Ascending aorta (tissue), 2 donors: ENCODE results near the gene CFAP47. TPM values are rescaled to one million over a fixed set of nuclear protein-coding genes. Genes with fewer than 3 reads are reported as not detected.
"Not testable (repeated sequence)": the region's sequence is repeated elsewhere in the genome, so short reads cannot be mapped to it uniquely, and the experiment has no call there.

Experiments
- DNase-seq, 2 donors: peaks; one replicate each; pipeline ENCODE4 v3.0.0-alpha.2; 2019; ENCODE audit warnings: low spot score in 2 of 2
- H3K27ac ChIP-seq, 2 donors: fragments of 200-600 bp; sonication (generic); one replicate each; pipeline ENCODE4 v1.5.1; 2016 to 2017; ENCODE audit warnings: mild to moderate bottlenecking in 1 of 2
- H3K27me3 ChIP-seq: fragments of 200-600 bp; sonication (generic); one replicate; pipeline ENCODE4 v1.5.1; 2017
- H3K36me3 ChIP-seq, 2 donors: fragments of 200-600 bp; sonication (generic); one replicate each; pipeline ENCODE4 v1.5.1; 2016
- H3K4me1 ChIP-seq, 2 donors: fragments of 200-600 bp; sonication (generic); one replicate each; pipeline ENCODE4 v1.5.1; 2016 to 2017; ENCODE audit warnings: mild to moderate bottlenecking in 1 of 2
- H3K4me3 ChIP-seq, 2 donors: fragments of 200-600 bp; sonication (generic); one replicate each; pipeline ENCODE4 v1.5.1; 2016 to 2017; ENCODE audit warnings: mild to moderate bottlenecking in 1 of 2
- H3K9me3 ChIP-seq, 2 donors: fragments of 200-600 bp; sonication (generic); one replicate each; pipeline ENCODE4 v1.5.1; 2016
- intact Hi-C: fragments of 100-400 bp; cut with DNase I; formaldehyde crosslinking; loops from one replicate; pipeline ENCODE4 v1.15.1; 2023
- total RNA-seq: library from RNA; depleted of rRNA; stranded (reverse); fragments of >200 nt; gene quantifications from one replicate; pipeline ENCODE4 v1.1.0, GENCODE V29; 2016
- TF ChIP-seq, protein P1 (sequence below), 3 experiments: fragments of 200-600 bp in 2 of 3; fragments of 450-650 bp in 1 of 3; sonication (generic) in 2 of 3; IDR thresholded peaks; one replicate each; pipeline ENCODE4 v1.5.1; 2016 to 2019; ENCODE audit warnings: antibody characterized with exemption in 3 of 3, mild to moderate bottlenecking in 1 of 3, moderate library complexity in 1 of 3

The CFAP47 gene, protein sequence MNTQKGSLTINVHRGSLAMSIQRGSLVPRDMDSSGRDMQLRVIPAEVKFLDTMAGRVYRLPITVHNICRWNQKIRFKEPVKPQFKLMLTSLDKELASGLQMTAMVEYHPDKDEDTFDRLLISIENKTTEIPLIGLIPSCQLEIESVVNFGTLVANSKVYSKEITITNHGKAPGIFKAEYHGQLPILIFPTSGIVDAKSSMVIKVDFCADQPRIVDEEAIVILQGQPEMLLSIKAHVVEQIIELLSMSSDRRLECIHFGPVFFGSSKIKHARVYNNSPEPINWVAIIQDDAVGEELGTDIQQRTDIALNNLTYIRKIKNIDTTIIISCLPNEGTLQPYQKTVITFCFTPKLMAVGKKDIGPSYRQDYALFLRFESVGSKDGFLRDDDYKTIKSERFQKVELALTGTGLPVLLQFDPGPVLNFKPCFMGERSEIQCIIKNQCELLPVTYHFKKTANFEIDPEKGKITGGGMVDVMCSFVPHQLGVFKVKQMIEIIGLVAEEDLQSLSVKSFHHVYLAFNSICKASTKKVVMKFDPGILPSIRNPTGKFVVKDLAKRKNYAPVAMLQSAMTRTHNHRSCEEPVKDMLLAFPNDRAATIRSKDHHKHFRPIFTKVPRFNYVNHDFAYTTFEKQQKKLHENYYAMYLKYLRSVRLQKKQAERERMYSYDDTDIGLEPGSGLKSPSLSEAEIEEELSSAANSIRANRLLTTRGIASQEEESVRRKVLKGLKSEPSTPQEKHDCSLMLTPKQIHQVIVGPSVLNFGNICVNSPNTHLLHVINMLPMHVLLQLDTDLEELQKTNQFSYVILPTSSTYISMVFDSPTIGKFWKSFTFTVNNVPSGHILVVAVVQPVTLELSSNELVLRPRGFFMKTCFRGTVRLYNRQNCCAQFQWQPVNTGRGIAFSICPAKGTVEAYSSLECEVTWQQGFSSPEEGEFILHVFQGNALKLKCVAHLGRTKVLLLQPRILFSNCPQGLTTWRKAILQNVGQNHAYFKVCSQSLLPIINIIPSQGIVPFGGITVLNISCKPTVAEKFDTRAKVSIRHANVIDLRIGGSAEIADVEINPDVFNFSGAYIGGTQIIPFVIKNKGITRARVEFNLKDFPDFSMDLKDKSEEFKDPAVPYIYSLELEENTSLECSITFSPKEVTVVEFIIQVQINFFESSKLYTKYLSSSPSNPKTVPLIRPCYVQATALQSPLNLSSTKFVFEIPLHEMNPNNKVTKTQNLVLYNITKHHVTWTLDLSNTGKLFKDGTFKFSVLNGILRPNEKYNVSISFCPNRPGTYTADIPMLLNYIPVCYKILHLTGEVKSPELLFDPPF (N-terminal part only)
- total RNA-seq, result not detected

DNA sequence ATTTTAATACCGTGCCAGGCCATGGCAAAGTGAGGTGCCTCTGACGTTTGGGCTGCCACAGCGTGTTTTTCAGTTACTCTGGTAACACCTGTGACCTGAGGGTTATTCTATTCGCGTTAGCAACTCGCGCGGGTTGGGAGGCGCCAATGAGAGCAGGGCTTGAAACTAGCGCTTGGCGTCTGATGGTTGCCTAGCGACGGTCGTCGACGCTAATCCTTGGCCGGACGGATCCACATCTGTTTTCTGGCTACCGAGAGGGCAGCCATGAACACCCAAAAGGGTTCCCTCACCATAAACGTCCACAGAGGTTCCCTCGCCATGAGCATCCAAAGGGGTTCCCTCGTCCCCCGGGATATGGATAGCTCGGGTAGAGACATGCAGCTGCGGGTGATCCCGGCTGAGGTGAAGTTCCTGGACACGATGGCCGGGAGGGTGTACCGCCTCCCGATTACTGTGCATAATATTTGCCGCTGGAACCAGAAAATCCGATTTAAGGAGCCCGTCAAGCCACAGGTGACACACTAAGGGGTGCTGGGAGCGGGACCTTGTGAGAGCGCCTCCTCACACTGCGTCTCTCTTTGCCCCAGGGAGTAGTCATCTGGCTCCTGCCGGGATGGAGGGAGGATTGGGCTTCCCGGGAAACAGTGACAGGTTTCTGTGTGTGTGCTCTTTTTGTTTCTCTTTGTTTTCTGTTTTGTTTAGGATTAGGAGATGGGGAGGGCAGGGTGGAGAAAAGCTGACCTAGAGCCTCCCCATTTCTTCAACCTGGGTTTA, at the start of gene CFAP47:
TSS of gene CFAP47 (plus strand) at position 199 of the 774 bp plus-strand sequence. CDS start at position 265, 66 bp downstream.
- no peak within 1 kb of the TSS for H3K27ac ChIP-seq
- no peaks in the 10 kb centered on the region for H3K27me3 ChIP-seq
- H3K9me3 ChIP-seq, result no peaks in the 10 kb centered on the region
- H3K36me3 ChIP-seq, result no peaks in the 10 kb centered on the region
- DNase-seq, result no peak
- TF ChIP-seq, protein P1, sequence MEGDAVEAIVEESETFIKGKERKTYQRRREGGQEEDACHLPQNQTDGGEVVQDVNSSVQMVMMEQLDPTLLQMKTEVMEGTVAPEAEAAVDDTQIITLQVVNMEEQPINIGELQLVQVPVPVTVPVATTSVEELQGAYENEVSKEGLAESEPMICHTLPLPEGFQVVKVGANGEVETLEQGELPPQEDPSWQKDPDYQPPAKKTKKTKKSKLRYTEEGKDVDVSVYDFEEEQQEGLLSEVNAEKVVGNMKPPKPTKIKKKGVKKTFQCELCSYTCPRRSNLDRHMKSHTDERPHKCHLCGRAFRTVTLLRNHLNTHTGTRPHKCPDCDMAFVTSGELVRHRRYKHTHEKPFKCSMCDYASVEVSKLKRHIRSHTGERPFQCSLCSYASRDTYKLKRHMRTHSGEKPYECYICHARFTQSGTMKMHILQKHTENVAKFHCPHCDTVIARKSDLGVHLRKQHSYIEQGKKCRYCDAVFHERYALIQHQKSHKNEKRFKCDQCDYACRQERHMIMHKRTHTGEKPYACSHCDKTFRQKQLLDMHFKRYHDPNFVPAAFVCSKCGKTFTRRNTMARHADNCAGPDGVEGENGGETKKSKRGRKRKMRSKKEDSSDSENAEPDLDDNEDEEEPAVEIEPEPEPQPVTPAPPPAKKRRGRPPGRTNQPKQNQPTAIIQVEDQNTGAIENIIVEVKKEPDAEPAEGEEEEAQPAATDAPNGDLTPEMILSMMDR (IDR thresholded peaks at IDR 0.05), result no peak
- intact Hi-C loops, result no loop called here
- no peaks in the 10 kb centered on the region for H3K4me1 ChIP-seq
- H3K4me3 ChIP-seq, result peak within 1 kb of the TSS; percentile 36 to 58

DNA sequence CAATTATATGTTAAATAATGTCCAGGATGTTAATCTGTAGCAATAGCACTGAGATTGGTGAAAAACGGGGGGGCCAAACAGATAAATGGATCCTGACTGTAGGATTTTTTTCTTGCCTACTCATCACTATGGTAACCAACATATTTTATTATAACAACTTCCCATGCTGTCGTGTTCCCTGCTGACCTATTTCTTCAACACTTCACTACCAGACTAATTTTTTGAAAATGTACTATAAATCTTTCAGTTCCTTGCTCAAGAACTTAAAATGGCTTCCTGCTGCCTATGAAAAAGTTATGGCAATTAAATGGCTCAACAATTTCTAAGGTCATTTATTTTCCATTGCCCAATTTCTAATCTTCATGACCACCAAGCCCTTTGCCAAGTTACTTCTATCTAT, 38.9 kb upstream of the CFAP47 start:
- TF ChIP-seq, protein P1 (IDR thresholded peaks at IDR 0.05), result no peak
- Histone ChIP-seq H3K4me1 (no peaks in the 10 kb centered on the region), H3K4me3 (no peak overlapping the region), H3K27ac (no peak overlapping the region), H3K9me3 (no peaks in the 10 kb centered on the region), H3K36me3 (no peaks in the 10 kb centered on the region), H3K27me3 (no peaks in the 10 kb centered on the region)
- no peak for DNase-seq
- intact Hi-C loops, result no loop called here

DNA sequence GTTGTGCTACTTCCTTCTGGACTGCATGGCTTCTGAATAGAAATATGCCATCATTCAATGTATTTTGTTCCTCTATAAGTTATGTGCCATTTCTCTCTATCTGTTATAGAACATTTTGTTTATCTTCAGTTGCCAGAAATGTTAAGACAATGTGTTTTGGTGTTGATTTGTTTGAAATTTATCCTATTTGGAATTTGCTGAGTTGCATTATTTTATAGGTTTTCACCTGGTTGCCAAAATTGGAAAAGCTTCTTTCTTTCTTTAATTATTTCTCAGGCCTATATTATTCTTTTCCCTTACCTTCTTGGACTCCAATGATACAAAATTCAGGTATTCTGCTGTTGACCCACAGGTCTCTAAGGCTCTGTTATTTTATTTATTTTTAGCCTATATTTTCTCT, 33.4 kb upstream of the CFAP47 start:
- Histone ChIP-seq H3K9me3 (no peaks in the 10 kb centered on the region), H3K27me3 (no peaks in the 10 kb centered on the region), H3K27ac (no peak overlapping the region), H3K36me3 (no peaks in the 10 kb centered on the region), H3K4me3 (no peak overlapping the region), H3K4me1 (no peaks in the 10 kb centered on the region)
- DNase-seq, result no peak
- TF ChIP-seq, protein P1 (IDR thresholded peaks at IDR 0.05), result no peak
- intact Hi-C loops, result no loop called here

DNA sequence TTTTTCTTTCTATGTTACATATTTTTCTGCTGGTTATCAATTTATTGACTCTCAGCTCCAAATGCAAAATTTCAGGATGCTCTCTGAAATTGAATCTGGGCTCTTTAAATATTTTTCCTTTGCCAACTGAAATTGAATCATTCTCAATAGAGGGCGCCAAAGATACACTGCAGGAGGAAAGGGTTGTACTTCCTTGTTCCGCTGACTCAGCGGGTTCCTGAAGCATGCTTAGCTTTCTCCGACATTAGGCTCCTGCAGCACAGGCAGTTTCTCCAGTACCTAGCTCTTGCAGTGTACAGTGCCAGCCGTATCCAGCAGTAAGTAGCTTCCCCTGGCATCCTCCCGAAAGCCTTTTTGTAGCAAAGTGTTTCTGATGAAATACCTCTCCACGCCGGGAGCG, 28.8 kb upstream of the CFAP47 start:
- Histone ChIP-seq H3K27me3 (no peaks in the 10 kb centered on the region), H3K36me3 (no peaks in the 10 kb centered on the region), H3K4me3 (no peak overlapping the region), H3K9me3 (no peaks in the 10 kb centered on the region), H3K27ac (no peak overlapping the region), H3K4me1 (no peaks in the 10 kb centered on the region)
- intact Hi-C loops, result loop anchor here (10.0 kb wide), 1 partner anchor 974 kb away; no protein-coding TSS in a partner anchor
- TF ChIP-seq, protein P1 (IDR thresholded peaks at IDR 0.05), result peak; percentile 28 to 60 (median 50)
- DNase-seq, result no peak

DNA sequence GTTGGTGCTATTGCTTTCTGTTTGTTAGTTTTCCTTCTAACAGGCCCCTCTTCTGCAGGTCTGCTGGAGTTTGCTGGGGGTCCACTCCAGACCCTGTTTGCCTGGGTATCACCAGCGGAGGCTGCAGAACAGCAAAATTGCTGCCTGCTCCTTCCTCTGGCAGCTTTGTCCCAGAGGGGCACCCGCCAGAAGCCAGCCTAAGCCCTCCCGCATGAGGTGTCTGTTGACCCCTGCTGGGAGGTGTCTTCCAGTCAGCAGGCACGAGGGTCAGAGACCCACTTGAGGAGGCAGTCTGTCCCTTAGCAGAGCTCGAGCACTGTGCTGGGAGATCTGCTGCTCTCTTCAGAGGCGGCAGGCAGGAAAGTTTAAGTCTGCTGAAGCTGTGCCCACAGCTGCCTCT, 67.3 kb downstream of the CFAP47 start:
- H3K36me3 ChIP-seq, H3K27ac ChIP-seq, DNase-seq, H3K4me3 ChIP-seq, H3K27me3 ChIP-seq, H3K9me3 ChIP-seq, intact Hi-C loops, H3K4me1 ChIP-seq: not testable (repeated sequence)
